ENCODE data around the gene PALB2. TPM values are rescaled to one million over a fixed set of nuclear protein-coding genes. Genes with fewer than 3 reads are reported as not detected.

Gene PALB2
- polyA plus RNA-seq, 3 donors = 2.3 to 3.3 (median 2.5) TPM

DNA sequence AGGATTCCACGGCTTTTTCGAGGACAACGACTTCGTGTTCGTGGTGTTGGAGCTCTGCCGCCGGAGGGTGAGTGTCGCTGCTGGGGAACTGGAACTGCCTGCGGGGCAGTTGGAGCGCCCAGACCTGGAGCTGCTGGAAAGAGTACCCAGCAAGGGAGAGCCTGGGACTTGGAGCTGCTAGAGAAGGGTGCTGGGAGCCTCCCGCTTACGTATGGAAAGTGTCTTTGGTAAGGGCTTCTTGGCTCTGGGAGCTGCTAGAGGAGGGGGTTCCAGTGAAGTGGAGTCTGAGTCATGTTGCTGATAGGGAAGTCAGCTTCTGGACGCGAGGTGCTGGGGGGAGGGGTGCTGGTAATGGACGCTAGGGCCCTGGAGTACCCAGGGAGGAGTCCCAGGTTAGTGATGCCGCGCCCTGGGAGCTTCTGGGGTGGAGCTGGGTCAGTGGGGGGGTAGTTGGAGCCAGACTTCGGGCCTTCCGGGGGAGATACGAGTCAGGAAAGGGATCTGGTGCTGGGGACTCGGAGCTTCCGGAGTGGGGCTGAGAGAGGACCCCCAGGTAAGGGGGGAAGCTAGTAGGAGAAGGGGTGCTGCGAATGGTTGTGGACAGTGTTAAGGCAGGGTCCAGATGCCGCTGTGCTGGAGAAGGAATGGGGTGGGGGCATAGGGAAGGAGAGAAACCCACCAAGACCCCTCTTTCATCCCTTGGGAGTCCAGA lies 38.3 kb upstream of the PALB2 start:
- Histone ChIP-seq H3K27ac (ENCODE audit: low read depth in 1 of 2, low read length in 2 of 2) (peak overlapping the region; percentile 3 to 68), H3K9me3 (replicated peaks in 1 of 2; ENCODE audit: control insufficient read depth in 1 of 2, insufficient read depth in 1 of 2, low read length in 2 of 2) (no peaks in the 10 kb centered on the region), H3K4me3 (replicated peaks in 1 of 3; ENCODE audit: low read depth in 2 of 3, low read length in 3 of 3) (peak overlapping the region; percentile 48 to 85 (median 72)), H3K9ac (ENCODE audit: insufficient read depth, low read length, poor library complexity, severe bottlenecking) (peak overlapping the region; percentile 64), H3K79me2 (ENCODE audit: insufficient read depth, low read length) (peaks cover 60% of the 10 kb centered on the region), H3K4me2 (replicated peaks; ENCODE audit: extremely low read depth, low read length, poor library complexity, severe bottlenecking) (peak overlapping the region; percentile 94), H2AFZ (ENCODE audit: insufficient read depth, low read depth, low read length, poor library complexity, severe bottlenecking) (peak overlapping the region; percentile 79), H4K20me1 (ENCODE audit: insufficient read depth, low read length) (peaks cover 14% of the 10 kb centered on the region), H3K27me3 (ENCODE audit: control insufficient read depth in 2 of 2, insufficient read depth in 2 of 2, low read length in 2 of 2) (no peaks in the 10 kb centered on the region), H3K36me3 (replicated peaks in 1 of 2; ENCODE audit: control insufficient read depth in 1 of 2, insufficient read depth in 2 of 2, low read length in 2 of 2) (peaks cover 13 to 50% of the 10 kb centered on the region in 2 donors), H3K4me1 (ENCODE audit: control insufficient read depth in 1 of 2, insufficient read depth in 2 of 2, low read length in 2 of 2) (peaks cover 38 to 44% of the 10 kb centered on the region in 2 donors)
- Mint-ChIP-seq H3K4me3 (peak overlapping the region; percentile 80 to 90), H3K27me3 (ENCODE audit: low read depth in 3 of 3) (peaks cover 0 to 2% (median 1%) of the 10 kb centered on the region in 3 donors), H3K9me3 (no peaks in the 10 kb centered on the region), H3K27ac (peak overlapping the region; percentile 56 to 87 (median 76)), H3K4me1 (peaks cover 43% of the 10 kb centered on the region), H3K36me3 (peaks cover 34 to 50% of the 10 kb centered on the region in 2 donors)
- TF ChIP-seq, protein P1, sequence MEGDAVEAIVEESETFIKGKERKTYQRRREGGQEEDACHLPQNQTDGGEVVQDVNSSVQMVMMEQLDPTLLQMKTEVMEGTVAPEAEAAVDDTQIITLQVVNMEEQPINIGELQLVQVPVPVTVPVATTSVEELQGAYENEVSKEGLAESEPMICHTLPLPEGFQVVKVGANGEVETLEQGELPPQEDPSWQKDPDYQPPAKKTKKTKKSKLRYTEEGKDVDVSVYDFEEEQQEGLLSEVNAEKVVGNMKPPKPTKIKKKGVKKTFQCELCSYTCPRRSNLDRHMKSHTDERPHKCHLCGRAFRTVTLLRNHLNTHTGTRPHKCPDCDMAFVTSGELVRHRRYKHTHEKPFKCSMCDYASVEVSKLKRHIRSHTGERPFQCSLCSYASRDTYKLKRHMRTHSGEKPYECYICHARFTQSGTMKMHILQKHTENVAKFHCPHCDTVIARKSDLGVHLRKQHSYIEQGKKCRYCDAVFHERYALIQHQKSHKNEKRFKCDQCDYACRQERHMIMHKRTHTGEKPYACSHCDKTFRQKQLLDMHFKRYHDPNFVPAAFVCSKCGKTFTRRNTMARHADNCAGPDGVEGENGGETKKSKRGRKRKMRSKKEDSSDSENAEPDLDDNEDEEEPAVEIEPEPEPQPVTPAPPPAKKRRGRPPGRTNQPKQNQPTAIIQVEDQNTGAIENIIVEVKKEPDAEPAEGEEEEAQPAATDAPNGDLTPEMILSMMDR (IDR thresholded peaks at IDR 0.05) = no peak
- intact Hi-C loops (cut with micrococcal nuclease) = no loop called here
- DNase-seq = peak; percentile 40 to 78 (median 52)
- 4% methylated on average over 22 of the region's 24 CpGs for WGBS (ENCODE audit: insufficient coverage)

DNA sequence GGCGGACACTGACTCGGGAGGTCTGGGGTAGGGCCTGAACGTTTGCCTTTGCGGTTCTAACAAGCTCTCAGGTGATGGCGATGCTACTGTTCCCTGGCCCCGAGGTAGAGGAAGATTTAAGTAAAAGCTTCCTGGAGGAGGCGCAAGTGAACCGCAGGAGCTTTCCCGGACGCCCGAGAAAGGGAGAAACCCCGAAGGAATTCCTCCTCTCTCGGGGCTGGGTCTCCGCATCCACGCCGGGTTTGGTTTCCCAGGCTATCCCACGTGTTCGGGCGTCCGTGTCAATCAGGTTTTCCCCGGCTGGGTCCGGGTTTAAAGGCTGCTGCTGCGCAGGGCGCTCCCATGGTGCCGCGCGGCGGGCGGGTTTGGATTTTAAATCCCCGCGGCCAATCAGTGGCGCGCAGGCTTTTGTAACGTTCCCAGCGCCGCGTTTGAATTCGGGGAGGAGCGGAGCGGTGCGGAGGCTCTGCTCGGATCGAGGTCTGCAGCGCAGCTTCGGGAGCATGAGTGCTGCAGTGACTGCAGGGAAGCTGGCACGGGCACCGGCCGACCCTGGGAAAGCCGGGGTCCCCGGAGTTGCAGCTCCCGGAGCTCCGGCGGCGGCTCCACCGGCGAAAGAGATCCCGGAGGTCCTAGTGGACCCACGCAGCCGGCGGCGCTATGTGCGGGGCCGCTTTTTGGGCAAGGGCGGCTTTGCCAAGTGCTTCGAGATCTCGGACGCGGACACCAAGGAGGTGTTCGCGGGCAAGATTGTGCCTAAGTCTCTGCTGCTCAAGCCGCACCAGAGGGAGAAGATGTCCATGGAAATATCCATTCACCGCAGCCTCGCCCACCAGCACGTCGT lies 37.5 kb upstream of the PALB2 start, which contains the start of gene PLK1:
Gene PLK1 (plus strand): TSS at position 460 of the 844 bp plus-strand sequence. CDS start 44 bp downstream, at position 504.
- peak within 1 kb of the TSS; percentile 64 for H3K9ac ChIP-seq (ENCODE audit: insufficient read depth, low read length, poor library complexity, severe bottlenecking)
- H3K4me1 ChIP-seq (ENCODE audit: control insufficient read depth in 1 of 2, insufficient read depth in 2 of 2, low read length in 2 of 2) = peaks cover 38 to 44% of the 10 kb centered on the region in 2 donors
- intact Hi-C loops (cut with micrococcal nuclease) = no loop called here
- H3K4me2 ChIP-seq (replicated peaks; ENCODE audit: extremely low read depth, low read length, poor library complexity, severe bottlenecking) = peak within 1 kb of the TSS; percentile 94
- Mint-ChIP-seq H3K36me3 (peaks cover 32 to 48% of the 10 kb centered on the region in 2 donors), H3K4me1 (peaks cover 43% of the 10 kb centered on the region), H3K27me3 (ENCODE audit: low read depth in 3 of 3) (peaks cover 0 to 2% (median 0%) of the 10 kb centered on the region in 3 donors), H3K9me3 (no peaks in the 10 kb centered on the region), H3K4me3 (peak within 1 kb of the TSS; percentile 80 to 90), H3K27ac (peak within 1 kb of the TSS; percentile 56 to 87 (median 76))
- peaks cover 53% of the 10 kb centered on the region for H3K79me2 ChIP-seq (ENCODE audit: insufficient read depth, low read length)
- H3K4me3 ChIP-seq (replicated peaks in 1 of 3; ENCODE audit: low read depth in 2 of 3, low read length in 3 of 3) = peak within 1 kb of the TSS; percentile 48 to 85 (median 72)
- peaks cover 9 to 50% of the 10 kb centered on the region in 2 donors for H3K36me3 ChIP-seq (replicated peaks in 1 of 2; ENCODE audit: control insufficient read depth in 1 of 2, insufficient read depth in 2 of 2, low read length in 2 of 2)
- peak within 1 kb of the TSS; percentile 79 for H2AFZ ChIP-seq (ENCODE audit: insufficient read depth, low read depth, low read length, poor library complexity, severe bottlenecking)
- peak; percentile 47 to 59 (median 57) for DNase-seq
- TF ChIP-seq, protein P1 (IDR thresholded peaks at IDR 0.05) = peak; percentile 34
- H3K27ac ChIP-seq (ENCODE audit: low read depth in 1 of 2, low read length in 2 of 2) = peak within 1 kb of the TSS; percentile 3 to 68
- H4K20me1 ChIP-seq (ENCODE audit: insufficient read depth, low read length) = peaks cover 14% of the 10 kb centered on the region
- WGBS (ENCODE audit: insufficient coverage) = under 1% methylated on average over 75 of the region's 75 CpGs
- no peaks in the 10 kb centered on the region for H3K9me3 ChIP-seq (replicated peaks in 1 of 2; ENCODE audit: control insufficient read depth in 1 of 2, insufficient read depth in 1 of 2, low read length in 2 of 2)
- no peaks in the 10 kb centered on the region for H3K27me3 ChIP-seq (ENCODE audit: control insufficient read depth in 2 of 2, insufficient read depth in 2 of 2, low read length in 2 of 2)

Measured in CD14-positive monocyte (primary cell).